GM21737 (cell line): ENCODE results near the gene BMP6.

Experiments used
- ATAC-seq: cut with Tn5 transposase; IDR thresholded peaks from one replicate; pipeline ENCODE4 v1.9.1; 2021; ENCODE audit warnings: mild to moderate bottlenecking, moderate library complexity; ENCODE audit not compliant: unreplicated experiment

The BMP6 gene

DNA sequence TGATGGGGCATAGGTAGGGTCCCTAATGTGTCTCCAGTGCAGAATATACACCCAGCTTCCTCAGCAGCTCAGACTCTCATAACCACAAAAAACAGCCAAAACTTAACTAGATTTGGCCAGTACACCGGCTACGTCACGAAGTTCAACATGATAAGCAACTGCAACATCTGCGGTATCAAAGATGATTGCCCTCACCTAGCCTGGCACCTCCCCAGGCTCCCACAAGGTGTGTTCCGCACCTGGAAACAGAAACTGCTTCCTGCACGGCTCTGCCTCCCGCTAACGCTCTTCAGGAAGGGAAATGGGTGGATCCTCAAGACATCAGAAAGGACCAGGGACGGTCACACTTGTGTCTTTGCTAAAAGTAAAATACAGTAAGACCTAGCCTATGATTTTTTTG is 175.2 kb downstream of the BMP6 start:
- no peak for ATAC-seq

DNA sequence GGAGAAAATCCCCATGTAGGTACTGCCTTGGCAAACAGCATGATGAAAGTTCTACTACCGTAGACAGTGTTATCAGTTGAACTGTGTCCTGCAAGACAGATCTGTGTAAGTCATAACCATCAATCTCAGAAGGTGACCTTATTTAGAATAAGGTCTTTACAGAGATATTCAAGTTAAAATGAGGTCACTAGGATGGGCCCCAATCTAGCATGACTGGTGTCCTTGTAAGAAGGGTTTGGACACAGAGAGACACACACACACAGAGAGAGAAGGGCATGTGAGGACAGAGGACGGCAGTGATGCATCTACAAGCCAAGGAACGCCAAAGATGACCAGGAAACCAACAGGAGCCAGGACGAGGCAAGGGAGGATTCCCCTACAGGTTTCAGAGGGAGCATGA is 175.9 kb downstream of the BMP6 start:
- ATAC-seq: no peak

DNA sequence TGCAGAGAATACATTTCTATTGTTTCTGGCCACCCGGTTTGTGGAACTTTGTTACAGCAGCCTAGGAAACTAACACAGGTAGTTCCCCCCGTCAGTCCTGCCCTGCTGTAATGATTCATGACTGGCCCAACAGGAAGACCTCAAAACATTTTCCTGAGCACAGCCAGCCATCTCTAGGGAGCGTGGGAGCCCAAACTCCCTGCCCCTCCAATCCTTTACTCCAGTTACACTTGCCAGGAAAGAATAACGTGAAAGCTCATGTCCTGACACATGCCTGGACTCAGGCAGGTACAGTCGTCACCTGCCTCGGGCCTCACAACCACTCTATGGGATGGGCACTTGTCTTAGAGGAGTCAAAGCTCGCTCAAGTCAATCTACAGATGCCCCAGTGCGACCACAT is 176.3 kb downstream of the BMP6 start:
- ATAC-seq: no peak

DNA sequence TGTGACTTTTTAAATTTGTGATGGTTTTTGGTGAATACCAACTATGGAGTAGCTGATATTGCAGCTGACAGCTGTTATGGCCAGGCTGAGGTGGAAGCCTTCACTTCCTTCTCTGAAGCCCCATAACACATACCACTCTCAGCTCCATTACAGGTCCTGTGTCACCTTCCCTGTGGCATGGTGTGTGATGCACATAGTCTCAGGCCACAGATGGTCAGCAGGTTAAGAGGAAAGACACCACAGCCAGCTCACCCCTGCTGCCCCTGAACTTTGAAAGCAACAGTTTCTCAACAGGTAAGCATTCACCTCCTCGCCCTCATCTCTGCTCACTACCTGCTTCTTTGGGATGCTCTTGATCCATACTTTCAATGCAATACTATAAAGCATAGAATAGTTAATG is 177.0 kb downstream of the BMP6 start:
- no peak for ATAC-seq

DNA sequence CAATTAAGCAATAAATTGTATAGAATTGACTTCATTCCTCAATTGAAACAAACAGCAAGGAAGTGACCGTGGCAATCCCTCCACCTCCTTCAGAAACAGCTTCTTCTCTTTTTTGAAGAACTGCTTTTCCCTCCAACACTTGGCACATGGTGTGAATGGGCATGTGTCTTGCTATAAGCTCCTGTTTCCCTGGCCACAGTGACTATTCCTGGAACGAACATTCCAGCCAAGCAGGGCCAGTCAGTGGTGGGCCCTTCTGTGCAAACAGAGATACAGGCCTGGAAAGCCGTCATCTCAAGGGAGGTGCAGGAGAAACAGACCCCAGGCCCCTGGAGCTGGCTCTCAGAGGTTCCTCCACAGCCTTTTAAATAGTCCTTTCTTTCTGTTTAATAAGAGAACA is 177.8 kb downstream of the BMP6 start:
- ATAC-seq: no peak

DNA sequence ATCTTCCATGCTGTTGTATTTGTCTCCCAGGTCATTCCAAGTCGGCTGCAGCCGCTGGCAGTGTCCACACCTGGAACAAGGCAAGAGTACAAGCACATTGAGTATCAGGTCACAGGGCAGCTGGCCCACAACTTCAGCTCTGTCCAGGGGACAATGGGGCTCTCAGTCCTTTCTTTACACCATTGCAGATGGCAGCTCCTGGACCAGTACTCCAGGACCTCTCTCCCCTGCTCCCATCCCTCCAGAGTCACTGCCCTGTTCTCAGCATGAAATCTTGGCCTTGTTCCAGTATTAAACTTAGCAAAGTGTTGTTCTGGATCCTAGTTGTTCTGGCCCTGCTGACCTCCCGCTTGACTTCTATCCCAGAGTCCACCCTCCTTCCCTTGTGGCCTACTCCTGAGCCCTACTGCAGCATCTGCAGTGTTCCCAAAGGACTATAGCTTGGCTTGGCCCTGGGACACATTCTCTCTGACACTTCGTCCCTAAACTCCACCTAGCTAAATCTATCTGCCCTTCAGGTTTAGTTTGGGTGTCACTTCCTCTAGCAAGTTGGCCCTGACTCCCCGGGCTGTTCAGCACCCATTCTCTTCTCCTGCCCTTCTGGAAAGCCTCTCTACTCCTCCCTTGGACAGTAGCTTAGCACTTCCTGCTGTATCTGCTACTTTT is 178.9 kb downstream of the BMP6 start:
- ATAC-seq: no peak

DNA sequence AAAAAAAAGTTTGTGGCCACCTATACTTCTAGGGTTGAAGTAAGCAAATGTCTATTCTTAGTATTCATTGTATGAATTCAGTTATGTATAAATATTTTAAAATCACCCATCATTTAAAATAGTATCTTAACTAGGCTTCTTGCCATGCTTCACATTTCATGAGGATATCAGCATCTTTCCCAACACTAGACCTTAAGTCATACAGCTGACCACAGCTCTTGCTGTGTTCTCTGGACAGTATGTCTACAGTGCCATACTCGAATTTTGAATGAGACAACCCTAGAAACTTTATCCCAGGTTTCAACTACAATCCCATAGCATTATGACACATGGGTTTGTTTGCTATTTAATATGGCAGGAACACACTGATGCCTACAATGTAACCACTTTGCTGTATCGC is 179.5 kb downstream of the BMP6 start:
- no peak for ATAC-seq

DNA sequence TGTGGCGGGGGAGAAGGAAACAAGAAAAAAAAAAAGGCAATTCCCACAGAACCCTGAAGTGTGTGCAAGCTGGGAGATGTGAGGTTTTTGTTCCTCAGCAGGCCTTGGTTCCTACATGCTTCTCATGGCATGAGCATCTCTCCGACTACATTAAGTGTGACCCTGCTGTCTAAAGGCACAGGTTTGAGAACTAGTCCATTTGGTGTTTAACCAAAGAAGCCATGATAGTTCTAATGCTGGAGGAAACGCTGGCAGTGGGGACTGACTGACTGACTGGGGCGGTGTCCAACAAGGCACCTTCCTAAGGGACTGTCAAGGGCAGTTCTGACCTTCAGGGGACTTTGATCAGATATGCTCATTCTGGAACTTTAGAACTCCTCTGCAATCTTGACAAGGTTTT is 180.8 kb downstream of the BMP6 start:
- ATAC-seq: no peak

DNA sequence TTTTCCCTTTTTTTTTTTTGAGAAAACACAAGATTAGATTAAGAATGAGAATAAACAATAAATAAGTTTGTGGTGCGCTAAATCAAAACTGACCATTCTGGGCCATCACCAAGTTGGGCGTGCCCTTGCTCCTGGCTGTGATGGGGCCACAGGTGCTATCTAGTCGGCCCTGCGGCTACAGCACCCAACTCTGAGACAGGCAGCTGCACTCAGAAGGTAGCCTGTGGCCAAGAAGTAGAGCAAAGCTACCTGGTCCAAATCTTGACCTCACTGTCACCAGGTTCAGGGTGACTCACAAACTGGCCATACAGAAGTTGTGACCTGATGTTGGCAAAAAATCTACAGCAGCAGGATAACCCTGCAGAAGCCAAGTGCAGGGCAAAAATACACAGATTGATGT is 181.3 kb downstream of the BMP6 start:
- no peak for ATAC-seq

DNA sequence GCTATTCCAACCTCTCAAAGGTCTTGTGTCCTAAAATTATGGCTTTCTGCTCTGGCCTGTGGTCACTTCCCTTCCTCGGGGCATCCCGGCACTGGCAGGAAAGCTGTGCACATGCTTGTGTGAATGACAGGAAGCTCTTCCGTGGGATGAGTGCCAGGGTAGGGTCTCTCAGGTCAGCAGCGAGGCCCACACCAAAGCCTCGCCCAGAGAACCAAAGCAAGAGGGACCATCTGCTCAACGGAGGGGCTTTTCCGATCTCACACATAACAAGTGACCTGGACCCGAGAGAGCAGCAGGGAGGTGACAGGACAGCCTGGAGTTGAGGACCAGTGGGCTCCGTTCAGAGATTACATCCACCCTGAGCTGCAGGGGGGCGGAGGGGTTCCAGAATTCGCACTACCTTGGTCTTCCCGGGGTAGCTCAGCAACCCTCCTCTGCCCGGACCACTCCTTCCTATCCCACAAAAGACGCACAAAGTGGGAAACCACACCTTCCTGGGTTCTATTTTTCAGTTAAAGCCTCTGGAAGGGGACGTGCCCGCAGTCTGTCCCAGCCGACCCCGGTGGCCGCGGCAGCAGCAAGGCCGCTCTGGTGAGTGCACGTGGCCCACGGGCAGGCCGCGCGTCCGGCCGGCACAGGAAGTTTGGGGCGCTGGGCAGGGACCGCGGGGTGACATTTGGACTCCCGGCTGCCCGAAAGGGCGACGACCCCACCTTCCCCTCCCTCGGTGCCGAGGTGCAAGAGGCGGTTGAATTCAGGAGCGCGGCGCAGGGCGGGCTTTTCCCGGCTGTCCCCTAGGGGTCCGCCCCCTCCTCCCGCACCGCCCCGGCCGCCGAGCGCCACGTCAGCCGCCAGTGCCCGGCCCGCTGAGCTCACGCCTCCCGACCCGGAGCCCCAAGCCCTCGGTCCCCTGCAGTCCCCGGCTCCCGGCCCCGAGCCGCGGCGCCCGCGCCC is 183.7 kb downstream of the BMP6 start:
- peak; percentile 26 for ATAC-seq

DNA sequence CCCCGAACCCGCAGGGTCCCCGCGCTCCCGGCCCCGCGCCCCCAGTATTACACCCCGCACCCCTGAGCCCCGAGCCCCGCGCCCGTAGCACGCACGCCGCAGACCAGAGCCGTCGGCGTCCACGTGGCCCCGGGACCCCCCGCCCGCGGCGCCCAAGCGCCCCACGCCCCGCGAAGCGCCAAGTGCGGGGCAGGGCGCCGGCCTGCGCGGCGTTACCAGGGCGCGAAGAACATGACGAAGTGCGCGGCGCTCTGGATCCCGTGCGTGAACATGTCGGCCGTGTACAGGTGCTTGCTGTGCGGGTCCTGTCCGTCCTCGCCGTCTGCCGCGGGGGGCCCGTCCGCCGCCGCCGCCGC is 184.4 kb downstream of the BMP6 start:
- ATAC-seq: peak; percentile 17

DNA sequence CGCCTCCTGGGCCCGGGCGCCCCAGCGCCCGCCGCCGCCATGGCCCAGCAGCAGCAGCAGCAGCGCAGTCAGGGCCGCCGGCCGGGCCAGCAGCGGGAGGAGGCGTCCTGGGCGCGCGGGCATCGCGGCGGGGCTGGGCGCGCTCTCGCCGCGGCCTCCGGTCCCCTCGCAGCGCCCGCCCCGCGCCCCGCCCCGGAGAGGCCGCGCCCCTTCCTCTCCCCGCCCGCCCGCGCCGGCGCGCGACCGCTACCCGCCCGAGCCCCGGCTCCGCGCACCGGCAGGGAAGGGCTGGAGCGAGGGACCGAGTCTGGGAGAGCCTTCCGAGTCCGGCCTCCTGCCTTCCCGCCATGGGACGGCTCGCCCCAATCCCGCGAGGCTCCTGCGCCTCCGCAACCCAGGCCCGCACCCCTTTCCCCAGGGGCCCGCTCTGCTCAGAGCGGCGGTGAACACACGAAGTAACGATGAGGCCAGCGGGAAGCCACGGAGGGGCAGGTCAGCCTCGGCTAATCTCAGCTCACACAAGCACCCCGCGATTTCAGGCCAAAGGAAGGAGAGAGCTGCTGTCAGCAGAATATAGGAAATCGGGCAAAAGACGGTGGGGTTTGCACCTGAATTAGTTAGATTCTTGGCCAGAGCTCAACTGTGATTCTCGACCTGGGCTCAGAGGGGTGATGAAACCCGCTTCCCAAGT is 184.9 kb downstream of the BMP6 start, which contains the start of gene TXNDC5:
TXNDC5 (minus strand) TSS at position 135 of the 691 bp plus-strand sequence; CDS start at position 123, 12 bp downstream.
- peak; percentile 76 for ATAC-seq

DNA sequence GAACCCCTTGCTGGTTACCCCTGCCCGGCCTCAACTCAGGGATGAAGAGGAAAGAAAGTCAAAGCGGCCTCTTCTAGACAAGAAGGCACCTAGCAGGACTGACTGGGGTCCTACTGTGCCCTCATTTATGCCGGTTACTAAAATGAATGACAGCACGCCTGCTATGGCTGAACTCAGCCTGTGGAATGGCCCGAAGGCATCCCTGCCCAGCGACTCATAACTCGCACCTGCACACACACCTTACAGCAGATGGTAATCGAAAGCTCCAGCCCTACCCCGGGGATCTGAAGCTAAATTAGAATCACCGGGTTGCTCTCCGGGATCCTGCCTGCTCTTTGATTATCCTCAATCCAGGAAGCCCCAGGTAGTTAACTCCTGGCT is 185.4 kb downstream of the BMP6 start:
- no peak for ATAC-seq

DNA sequence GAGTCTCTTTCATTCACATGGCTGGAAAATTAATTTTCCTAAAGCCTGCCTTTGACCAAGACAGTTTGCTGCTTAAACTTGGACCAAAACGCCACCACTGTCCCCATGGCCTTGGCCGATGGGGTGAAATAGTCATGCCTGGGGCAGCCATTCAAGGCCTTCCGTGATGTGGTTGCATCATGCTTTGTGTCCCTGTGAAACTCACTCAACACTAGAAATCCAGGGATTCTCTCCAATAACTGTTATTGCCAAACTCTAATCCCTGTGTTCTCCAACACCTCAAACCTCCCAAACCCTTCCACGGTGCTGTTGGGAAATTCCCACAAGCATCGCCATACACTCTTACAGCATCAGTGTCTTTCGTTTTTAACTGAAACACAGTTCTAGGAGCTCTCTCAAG is 186.1 kb downstream of the BMP6 start:
- ATAC-seq: no peak

DNA sequence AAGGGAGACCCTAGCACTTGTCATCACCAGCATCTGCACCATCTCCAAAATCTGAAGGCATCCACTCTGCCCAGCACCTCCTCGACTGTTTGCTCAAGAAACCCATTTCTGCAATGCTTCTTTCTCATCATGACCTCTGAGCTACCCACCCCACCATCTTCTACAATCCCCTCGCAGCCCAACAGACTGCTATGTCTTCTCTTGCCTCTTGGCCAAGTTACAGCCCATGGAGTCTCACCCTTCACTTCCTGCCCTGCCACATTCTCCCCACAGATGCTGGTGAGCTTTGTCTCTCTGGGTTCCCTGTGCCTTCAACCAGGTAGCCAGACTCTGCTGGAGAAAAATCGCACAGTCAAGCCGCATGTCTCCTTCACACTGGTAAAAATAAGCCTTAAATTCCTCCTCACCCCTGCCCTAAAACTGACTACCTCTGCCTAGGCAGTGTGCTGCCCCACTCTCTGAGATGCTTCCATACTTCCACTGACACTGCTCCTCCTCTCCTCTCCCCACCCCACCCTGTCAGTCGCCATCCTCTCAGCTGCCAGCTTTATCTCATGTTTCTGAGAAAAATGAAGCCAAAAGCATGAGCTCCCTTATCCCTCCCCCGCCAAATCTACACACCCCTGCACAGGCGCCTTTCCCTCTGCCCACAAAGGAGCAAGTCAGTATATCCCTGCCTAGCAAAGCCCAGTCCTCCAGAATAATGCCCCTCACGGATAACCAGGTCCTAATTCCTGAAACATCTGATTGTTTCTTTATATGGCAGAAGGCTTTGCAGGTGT is 187.0 kb downstream of the BMP6 start:
- no peak for ATAC-seq

DNA sequence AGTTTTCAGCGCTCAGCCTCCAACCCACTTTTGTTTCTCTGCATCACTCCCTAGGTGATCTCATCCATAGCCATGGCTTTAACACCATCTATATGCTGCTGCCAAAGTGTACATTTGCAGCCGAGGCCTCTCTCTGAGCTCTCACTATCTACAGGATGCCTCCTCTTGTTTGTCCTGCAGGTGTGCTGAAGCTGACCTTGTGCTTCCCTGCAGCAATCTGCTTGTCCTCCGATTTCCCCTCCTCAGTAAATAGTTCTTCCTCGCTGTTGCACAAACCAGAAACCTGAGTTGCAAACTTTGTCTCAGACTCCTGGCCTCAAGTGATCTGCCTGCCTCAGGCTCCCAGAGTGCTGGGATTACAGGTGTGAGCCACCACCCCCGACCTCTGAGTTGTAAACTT is 188.4 kb downstream of the BMP6 start:
- ATAC-seq: no peak

DNA sequence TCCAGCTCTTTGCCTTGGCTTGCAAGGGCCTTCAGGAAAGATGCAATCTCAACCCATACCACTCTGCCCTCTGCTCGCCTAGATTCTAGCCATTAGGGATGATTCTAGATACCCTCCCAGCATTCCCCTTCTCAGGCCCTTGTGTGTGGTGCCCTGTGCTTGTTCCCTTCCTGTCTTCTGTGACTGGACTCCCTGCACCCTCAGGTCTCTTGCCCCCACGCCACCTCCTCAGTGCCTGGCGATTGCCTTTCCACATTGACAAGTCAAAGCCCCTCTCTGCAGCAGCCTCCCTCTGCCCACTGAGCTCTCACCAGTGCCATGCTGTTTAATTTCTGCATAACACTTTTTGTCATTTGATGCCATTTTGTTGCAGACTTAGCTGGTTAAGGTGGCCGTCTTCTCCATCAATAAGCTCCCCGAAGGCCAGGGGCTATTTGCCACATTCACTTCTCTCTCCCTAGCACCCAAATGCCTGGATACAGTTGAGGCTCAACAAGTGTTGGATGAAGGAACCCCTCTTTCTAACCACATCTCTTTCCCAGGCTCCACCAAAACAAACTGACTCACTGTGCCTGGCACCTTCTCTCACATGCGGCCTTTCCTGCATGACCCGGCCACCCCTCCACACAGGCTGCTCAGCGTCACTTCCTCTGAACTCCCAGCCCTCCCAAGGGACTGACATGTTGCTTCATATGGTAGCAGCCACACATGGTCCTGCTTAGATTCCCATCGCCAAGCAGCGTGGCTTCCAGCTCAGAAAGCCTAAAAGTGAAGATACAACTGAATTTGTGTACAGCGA is 189.3 kb downstream of the BMP6 start:
- ATAC-seq: no peak

DNA sequence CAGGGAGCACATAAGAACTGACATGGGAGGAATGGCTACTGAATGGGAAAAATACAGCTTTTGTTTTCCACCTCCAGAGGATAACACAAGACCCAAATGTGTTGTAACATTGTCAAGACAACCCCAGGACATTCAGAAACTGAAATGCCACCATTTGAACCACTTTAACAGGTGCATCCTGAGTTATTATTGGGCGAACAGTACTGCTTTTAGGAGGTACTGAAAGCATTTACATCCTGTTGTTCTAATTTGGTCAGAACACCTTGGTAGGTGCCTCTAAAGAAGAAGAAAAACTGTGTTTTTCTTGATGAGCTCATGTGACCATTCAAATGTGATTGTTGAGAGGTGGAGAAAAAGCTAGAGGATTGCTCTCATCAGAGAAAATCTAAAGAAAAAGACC is 191.1 kb downstream of the BMP6 start:
- ATAC-seq: peak; percentile 87

DNA sequence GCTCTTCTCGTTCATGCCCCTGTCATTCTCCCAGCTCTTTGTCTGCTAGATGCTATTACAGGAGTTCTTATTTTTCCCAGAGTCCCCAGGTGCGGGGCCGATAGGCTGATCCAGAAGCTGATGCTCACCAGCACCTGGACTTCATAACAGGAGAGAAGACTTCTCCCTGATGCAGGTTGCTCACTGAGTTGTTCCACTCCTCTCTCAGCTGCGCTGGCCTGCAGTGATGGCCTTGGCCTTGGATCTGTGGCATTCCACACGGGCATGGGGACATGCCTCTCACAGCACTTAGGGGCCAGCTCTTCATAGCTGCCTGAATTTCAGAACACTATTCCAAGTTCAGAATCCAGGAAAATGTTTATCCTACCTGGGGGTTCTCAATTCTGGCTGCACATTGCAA is 191.8 kb downstream of the BMP6 start:
- ATAC-seq: no peak

DNA sequence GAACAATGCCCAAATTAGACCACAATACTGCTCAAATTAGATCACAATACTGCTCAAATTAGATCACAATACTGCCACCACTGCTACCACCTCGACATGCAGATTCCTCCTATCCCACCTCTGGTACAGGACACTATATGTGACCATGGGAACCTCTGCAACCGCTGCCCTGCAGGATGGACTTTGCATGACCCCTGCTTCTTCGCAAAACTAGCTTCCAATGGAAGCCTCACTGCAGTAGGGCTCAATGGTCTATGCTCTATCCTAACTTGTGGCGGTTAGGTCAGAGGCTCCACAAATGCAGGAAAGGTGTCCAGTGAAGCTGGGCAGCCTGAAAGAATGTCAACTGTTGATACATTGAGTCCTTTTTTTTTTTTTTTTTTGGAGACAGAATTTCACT is 192.5 kb downstream of the BMP6 start:
- ATAC-seq: no peak
